ENCODE measurements around the gene ARHGAP6. TPM values are rescaled to one million over a fixed set of nuclear protein-coding genes. Genes with fewer than 3 reads are reported as not detected.

Gene ARHGAP6
- total and polyA plus RNA-seq, 2 experiments from 2014 or later: 0.26 to 0.59 TPM

GRCh38 chrX:11331788-11332187, 333.9 kb downstream of the ARHGAP6 start:
- no peaks in the 10 kb centered on the region for H3K9me3 Mint-ChIP-seq
- H3K4me3 Mint-ChIP-seq: no peak overlapping the region
- Histone ChIP-seq H3K27me3 (ENCODE audit: insufficient read depth) (no peaks in the 10 kb centered on the region), H3K4me1 (ENCODE audit: insufficient read depth) (no peaks in the 10 kb centered on the region), H3K79me2 (replicated peaks; ENCODE audit: insufficient read depth) (no peaks in the 10 kb centered on the region), H2AFZ (no peak overlapping the region), H3K27ac (ENCODE audit: low read depth) (no peak overlapping the region), H4K20me1 (replicated peaks; ENCODE audit: insufficient read depth) (no peaks in the 10 kb centered on the region), H3K36me3 (ENCODE audit: insufficient read depth) (no peaks in the 10 kb centered on the region), H3K4me3 (no peak overlapping the region), H3K4me2 (no peak overlapping the region), H3F3A (replicated peaks; ENCODE audit: low read depth) (no peaks in the 10 kb centered on the region), H3K9me2 (ENCODE audit: insufficient read depth) (no peaks in the 10 kb centered on the region)
- no peak for TF ChIP-seq EZH2 (IDR thresholded peaks at IDR 0.05; ENCODE audit: low read depth, unreplicated experiment)
- no peak for TF ChIP-seq STAT1 (IDR thresholded peaks at IDR 0.05; ENCODE audit: unreplicated experiment)
- no peak for TF ChIP-seq EZH2phosphoT487 (IDR thresholded peaks at IDR 0.05; ENCODE audit: unreplicated experiment)
- no peak for TF ChIP-seq POLR2AphosphoS5 (IDR thresholded peaks at IDR 0.05; ENCODE audit: low read depth)
- TF ChIP-seq JUNB (IDR thresholded peaks at IDR 0.05; ENCODE audit: unreplicated experiment): no peak
- TF ChIP-seq ZNF331 (CRISPR knock-in tag; IDR thresholded peaks at IDR 0.05; ENCODE audit: low read depth): no peak
- TF ChIP-seq ZNF462 (CRISPR knock-in tag; IDR thresholded peaks at IDR 0.05): no peak
- TF ChIP-seq REST (IDR thresholded peaks at IDR 0.05; ENCODE audit: unreplicated experiment): no peak
- TF ChIP-seq CTCF (conservative IDR thresholded peaks at IDR 0.05; ENCODE audit: low read depth in 2 of 2): no peak
- TF ChIP-seq CREB1 (CRISPR knock-in tag; IDR thresholded peaks at IDR 0.05; ENCODE audit: low read depth): no peak
- no peak for TF ChIP-seq ZNF114 (CRISPR knock-in tag; IDR thresholded peaks at IDR 0.05)
- no peaks in the 10 kb centered on the region for H3K27me3 Mint-ChIP-seq (ENCODE audit: insufficient read depth, low read depth, poor library complexity)
- no peaks in the 10 kb centered on the region for H3K4me1 Mint-ChIP-seq
- no peak for ATAC-seq
- no peaks in the 10 kb centered on the region for H3K36me3 Mint-ChIP-seq (ENCODE audit: low read depth)
- H3K27ac Mint-ChIP-seq: no peak overlapping the region
- no peak for DNase-seq (ENCODE audit: low spot score)
